NCI-H82 (cell line): Measurements from ENCODE around the gene TNFAIP8.
A peak's percentile ranks its signal among the peaks of the same experiment; 100 is the strongest.
"Not testable (repeated sequence)": the region's sequence is repeated elsewhere in the genome, so short reads cannot be mapped to it uniquely, and the experiment has no call there.

Experiments
- DNase-seq: peaks from one replicate; lab custom pipeline; 2025; lab: John Stamatoyannopoulos, UW

The TNFAIP8 gene

DNA sequence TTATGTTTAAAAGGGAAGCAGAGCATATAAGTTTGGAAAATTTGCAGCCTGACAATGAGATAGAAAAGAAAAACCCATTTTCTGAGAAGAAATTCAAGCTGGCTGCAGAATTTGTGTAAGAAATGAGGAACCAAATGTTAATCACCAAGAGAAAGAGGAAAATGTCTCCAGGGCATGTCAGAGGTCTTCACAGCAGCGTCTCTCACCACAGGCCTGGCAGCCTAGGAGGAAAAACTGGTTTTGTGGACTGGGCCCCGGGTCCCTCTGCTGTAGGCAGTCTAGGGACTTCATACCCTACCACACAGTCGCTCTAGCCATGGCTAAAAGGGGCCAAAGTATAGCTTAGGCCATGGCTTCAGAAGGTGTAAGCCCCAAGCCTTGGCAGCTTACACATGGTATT lies 64.3 kb downstream of the TNFAIP8 start:
- DNase-seq, result no peak

DNA sequence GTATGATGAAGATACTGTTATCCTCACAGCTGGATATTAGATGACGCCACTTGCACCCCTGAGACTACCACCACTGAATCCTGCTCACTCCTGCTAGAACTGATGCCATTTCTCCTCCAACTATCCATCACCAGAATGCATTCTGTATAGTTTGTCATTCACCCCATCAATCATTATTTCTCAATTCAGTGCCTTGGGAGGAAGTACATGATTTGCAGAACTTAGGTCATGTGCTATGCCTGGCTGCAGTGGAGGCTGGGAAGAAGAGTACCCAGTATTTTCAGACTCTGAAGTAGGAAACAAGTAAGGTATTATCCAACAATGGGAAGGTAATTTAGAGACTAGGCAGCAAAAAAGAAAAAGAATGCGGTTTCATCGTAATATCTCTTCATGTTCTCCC lies 70.2 kb downstream of the TNFAIP8 start:
- DNase-seq, result no peak

DNA sequence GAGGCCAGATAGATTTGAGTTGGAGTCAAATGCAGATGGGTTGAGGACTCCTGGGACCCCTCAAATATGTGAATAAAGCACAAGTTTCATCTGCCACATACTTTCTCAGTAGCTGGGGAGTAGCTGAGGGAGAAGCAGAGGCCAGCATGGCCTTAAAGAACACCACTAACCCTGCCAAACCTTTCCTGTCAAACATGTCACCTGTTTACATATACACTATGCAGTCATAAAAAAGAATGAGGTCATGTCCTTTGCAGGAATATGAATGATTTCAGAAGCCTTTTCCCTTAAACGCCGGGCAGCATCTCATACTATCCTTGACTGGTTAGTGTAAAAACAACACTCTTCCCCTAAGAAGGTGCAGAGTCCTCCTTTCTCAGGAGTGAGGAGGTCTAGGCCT lies 71.2 kb downstream of the TNFAIP8 start:
- DNase-seq, result no peak

DNA sequence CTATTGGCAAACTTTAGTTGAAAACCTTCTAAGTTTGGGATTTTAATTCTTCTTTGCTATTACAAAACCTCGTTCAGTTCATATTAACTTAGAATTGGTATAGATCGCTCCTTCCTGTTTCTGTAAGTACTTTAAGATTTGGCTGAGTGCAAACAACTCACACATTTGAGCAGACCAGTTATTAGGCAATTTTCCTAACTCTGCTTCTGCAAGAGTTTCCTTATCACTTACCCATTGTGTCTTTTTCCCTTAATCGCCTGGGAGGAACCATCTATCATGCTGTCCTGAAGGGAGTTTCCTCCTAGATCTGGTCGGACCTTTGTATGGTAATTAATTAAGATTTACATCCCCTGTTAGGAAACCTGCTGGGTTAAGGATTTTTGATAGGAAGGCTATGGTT lies 71.8 kb downstream of the TNFAIP8 start:
- not testable (repeated sequence) for DNase-seq

DNA sequence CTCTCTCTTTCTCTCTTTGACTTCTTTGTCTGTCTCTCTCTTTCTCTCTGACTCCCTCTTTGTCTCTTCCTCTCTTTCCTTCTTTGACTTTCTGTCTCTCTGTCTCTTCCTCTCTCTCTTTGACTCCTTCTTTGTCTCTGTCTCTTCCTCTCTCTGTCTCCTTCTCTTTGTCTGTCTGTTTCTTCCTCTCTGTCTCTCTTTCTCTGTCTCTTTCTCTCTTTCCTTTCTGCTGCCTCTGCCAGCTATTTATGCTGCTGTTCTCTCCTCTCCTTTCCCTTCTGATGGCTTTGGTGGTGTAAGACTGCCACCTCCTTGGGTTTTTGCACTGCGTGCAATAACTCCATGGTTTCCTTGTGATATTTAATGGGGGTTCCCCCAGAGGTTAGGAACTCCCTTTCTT lies 72.3 kb downstream of the TNFAIP8 start:
- DNase-seq, result not testable (repeated sequence)

DNA sequence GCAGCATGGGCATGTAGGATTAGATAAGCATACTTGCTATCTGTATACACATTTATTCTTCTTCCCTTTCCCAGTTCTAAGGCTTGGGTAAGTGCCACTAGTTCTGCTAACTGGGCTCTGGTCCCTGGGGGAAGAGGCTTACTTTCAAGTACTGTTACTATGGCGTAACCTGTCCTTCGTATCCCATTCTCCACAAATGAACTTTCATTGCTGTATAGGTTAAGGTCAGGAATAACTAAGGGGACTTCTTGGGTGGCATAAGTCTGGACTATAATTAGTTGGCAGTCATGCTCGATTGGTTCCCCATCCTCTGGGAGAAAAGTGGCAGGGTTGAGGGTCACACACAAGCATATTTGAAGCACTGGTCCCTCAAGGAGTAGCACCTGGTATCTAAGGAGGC lies 72.8 kb downstream of the TNFAIP8 start:
- not testable (repeated sequence) for DNase-seq

DNA sequence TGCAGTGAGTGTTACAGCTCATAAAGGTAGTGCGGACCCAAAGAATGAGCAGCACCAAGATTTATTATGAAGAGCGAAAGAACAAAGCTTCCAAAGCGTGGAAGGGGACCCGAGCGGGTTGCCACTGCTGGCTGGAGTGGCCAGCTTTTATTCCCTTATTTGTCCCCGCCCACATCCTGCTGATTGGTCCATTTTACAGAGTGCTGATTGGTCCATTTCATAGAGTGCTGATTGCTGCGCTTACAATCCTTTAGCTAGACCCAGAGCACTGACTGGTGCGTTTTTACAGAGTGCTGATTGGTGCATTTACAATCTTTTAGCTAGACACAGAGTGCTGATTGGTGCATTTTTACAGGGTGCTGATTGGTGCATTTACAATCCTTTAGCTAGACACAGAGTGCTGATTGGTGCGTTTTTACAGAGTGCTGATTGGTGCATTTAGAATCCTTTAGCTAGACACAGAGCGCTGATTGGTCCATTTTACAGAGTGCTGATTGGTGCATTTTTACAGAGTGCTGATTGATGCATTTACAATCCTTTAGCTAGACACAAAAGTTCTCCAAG lies 76.9 kb downstream of the TNFAIP8 start:
- not testable (repeated sequence) for DNase-seq

DNA sequence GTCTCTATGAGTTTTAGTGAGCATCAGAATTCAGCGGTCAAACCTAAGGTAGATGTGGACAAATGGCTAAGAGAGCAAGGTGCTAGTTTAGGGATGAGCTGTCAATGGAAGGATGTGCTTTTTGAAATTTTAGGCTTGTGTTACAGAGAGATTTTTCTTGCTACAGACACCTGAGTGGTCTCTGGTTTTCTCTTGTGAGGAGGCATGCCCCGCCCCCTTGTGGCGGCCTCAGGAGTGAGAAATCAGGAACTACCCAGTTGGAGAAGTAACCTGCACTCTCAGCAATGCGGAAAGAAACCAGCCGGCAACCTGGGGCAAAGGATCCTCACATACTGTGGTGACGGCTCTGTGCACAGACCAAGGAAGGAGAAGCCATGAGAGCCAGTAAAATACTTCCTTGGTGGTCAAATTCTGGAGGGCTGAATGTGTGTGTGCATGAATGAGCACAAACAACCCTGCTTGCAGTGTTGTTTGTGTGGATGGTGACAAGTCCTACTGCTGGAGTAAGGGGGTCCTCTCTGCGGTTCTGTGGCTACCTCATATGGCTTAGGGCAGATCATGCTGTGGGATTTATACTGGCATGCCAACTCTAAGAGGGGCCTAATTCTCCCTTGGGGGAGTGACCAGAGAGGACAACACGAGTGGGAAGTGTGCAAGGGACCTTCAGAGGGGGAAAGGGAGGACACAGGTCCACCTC lies 79.8 kb downstream of the TNFAIP8 start:
- peak; percentile 64 for DNase-seq

DNA sequence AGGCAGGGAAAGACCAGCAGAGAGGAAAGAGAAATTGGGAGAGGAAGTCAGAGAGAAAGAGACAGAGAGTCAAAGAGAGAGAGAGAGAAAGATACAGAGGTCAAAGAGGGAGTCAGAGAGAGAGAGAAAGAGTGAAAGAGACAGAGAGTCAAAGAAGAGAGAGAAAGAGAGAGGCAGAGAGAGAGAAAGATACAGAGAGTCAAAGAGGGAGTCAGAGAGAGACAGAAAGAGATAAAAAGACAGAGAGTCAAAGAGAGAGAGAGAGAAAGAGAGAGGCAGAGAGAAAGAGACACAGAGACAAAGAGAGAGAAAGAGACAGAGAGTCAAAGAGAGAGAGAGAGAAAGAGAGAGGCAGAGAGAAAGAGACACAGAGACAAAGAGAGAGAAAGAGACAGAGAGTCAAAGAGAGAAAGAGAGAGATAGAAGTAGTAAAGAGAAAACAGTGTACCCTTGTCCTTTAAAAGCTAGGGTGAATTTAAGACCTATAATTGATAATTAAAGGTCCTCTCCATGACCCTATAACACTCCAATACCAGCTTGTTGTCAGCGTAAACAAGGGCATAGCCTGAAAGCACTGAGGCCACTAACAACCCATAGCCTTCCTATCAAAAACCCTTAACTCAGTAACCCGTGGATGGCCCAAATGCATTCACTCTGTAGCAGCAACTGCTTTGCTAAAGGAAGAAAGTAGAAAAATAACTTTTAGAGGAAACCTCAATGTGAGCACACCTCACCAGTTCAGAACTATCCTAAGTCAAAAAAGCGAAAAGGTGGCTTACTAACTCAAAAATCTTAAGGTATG lies 82.2 kb downstream of the TNFAIP8 start:
- DNase-seq, result not testable (repeated sequence)

DNA sequence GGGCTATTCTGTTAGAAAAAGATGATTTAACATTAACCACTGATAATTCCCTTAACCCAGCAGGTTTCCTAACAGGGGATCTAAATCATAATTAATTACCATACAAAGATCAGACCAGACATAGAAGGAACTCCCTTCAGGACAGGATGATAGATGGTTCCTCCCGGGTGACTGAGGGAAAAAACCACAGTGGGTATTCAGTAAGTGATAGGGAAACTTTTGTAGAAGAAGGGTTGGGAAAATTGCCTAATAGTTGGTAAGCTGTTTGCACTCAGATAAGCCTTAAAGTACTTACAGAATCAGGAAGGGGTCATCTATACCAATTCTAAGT lies 82.7 kb downstream of the TNFAIP8 start:
- DNase-seq, result not testable (repeated sequence)

DNA sequence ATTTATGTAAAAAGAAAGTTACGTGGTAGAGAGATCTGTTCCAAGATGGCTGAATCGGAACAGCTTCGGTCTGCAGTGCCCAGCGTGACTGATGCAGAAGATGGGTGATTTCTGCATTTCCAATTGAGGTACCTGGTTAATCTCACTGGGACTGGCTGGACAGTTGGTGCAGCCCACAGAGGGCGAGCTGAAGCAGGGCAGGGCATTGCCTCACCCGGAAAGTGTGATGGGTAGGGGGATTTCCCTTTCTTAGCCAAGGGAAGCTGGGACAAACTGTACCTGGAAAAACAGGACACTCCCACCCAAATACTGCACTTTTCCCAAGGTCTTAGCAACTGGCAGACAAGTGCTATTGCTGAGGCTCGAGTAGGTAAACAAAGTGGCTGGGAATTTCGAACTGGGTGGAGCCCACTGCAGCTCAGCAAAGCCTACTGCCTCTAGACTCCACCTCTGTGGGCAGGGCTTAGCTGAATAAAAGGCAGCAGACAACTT lies 83.4 kb downstream of the TNFAIP8 start:
- DNase-seq, result no peak

DNA sequence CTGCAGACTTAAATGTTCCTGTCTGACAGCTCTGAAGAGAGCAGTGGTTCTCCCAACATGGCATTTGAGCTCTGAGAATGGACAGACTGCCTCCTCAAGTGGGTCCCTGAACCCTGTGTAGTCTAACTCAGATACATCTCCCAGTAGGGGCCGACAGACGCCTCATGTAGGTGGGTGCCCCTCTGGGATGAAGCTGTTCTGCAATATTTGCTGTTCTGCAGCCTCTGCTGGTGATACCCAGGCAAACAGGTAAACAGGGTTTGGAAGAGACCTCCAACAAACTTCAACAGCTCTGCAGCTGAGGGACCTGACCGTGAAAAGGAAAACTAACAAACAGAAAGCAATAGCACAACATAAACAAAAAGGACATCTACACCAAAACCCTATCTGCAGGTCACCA lies 83.8 kb downstream of the TNFAIP8 start:
- DNase-seq, result not testable (repeated sequence)

DNA sequence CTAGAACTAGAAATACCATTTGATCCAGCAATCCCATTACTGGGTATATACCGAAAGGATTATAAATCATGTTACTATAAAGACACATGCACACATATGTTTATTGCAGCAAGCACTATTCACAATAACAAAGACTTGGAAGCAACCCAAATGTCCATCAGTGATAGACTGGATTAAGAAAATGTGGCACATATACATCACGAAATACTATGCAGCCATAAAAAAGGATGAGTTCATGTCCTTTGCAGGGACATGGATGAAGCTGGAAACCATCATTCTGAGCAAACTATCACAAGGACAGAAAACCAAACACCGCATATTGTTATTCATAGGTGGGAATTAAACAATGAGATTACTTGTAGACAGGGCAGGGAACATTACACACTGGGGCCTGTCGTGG lies 88.8 kb downstream of the TNFAIP8 start:
- not testable (repeated sequence) for DNase-seq

DNA sequence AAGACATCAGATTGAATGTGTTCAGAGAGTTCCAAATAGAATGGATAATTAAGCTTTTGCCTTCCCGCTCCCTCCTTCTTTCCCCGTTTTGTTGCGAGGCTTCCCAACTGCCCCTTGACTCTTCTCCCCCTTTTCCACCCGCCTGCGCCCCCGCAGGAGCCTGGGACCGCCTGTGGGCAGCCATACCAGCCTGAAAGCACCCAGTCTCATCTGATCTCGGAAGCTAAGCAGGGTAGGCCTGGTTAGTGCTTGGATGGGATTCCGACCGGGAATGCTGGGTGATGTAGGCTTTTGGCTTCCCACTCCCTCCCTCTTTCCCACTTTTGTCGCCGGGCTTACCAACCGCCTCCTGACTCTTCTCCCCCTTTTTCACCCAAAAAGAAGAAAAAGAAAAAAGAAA lies 89.7 kb downstream of the TNFAIP8 start:
- no peak for DNase-seq
